Mammary epithelial cell (primary cell): ENCODE data around the gene MAMLD1.

Experiments
- EZH2 ChIP-seq: IDR thresholded peaks from 2 replicates; pipeline ENCODE4 v1.6.1; 2012; ENCODE audit warnings: low read length, inconsistent platforms, borderline replicate concordance
- TF ChIP-seq, protein P1 (sequence below), 2 donors: IDR thresholded peaks in 1 of 2; conservative IDR thresholded peaks in 1 of 2; 2 replicates each; pipeline ENCODE4 v1.5.1; 2011 to 2012; ENCODE audit warnings: inconsistent platforms in 2 of 2, low read length in 2 of 2, mild to moderate bottlenecking in 2 of 2, control low read depth in 1 of 2, low read depth in 1 of 2; ENCODE audit not compliant: insufficient read depth in 1 of 2; ENCODE audit errors: extremely low read depth in 1 of 2

DNA sequence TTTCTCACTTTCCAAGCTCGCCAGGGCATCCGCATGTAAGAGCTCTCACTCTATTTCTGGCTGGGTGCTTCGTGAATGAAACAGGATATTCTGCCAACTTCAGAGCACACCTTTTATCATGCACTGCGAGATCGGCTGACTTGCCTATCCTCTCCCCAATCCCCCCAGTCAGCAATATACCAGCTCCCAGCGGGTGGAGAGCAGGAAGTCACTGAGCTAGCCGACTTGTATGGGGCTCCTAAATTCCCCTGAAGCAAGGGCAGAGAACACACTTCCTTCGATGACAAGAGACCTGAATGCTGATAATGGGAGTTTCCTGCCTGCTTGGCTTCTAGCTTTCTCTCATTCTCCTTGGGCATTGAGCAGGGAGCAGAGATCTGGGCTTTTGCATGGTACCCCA, 33.8 kb upstream of the MAMLD1 start:
- TF ChIP-seq, protein P1, sequence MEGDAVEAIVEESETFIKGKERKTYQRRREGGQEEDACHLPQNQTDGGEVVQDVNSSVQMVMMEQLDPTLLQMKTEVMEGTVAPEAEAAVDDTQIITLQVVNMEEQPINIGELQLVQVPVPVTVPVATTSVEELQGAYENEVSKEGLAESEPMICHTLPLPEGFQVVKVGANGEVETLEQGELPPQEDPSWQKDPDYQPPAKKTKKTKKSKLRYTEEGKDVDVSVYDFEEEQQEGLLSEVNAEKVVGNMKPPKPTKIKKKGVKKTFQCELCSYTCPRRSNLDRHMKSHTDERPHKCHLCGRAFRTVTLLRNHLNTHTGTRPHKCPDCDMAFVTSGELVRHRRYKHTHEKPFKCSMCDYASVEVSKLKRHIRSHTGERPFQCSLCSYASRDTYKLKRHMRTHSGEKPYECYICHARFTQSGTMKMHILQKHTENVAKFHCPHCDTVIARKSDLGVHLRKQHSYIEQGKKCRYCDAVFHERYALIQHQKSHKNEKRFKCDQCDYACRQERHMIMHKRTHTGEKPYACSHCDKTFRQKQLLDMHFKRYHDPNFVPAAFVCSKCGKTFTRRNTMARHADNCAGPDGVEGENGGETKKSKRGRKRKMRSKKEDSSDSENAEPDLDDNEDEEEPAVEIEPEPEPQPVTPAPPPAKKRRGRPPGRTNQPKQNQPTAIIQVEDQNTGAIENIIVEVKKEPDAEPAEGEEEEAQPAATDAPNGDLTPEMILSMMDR (conservative IDR thresholded peaks at IDR 0.05 in 1 of 2, IDR thresholded peaks at IDR 0.05 in 1 of 2; ENCODE audit: extremely low read depth in 1 of 2, insufficient read depth in 1 of 2, low read depth in 1 of 2, low read length in 2 of 2) = no peak
- TF ChIP-seq EZH2 = no peak
